GM13977 (cell line): ENCODE results near the gene MAP3K3.

Experiments
- DNase-seq: peaks from one replicate; pipeline ENCODE4 v3.0.0; 2012; ENCODE audit warnings: low spot score
- in situ Hi-C: fragments of 300-500 bp; cut with MboI; formaldehyde crosslinking; loops from one replicate; pipeline ENCODE4 v1.12.0; 2022; ENCODE audit warnings: low sequenced_read_pairs, low pct_unique_long_range_greater_than_20kb, mixed read lengths, inconsistent platforms; ENCODE audit not compliant: unreplicated experiment
- TF ChIP-seq, protein P1 (sequence below): IDR thresholded peaks from 2 replicates; pipeline ENCODE4 v1.5.1; 2012; ENCODE audit warnings: mild to moderate bottlenecking, control low read depth; ENCODE audit not compliant: insufficient read depth; ENCODE audit errors: extremely low read depth, missing control alignments

MAP3K3 gene

GRCh38 chr17:63631062-63631461, 8.8 kb downstream of the MAP3K3 start:
- TF ChIP-seq, protein P1, sequence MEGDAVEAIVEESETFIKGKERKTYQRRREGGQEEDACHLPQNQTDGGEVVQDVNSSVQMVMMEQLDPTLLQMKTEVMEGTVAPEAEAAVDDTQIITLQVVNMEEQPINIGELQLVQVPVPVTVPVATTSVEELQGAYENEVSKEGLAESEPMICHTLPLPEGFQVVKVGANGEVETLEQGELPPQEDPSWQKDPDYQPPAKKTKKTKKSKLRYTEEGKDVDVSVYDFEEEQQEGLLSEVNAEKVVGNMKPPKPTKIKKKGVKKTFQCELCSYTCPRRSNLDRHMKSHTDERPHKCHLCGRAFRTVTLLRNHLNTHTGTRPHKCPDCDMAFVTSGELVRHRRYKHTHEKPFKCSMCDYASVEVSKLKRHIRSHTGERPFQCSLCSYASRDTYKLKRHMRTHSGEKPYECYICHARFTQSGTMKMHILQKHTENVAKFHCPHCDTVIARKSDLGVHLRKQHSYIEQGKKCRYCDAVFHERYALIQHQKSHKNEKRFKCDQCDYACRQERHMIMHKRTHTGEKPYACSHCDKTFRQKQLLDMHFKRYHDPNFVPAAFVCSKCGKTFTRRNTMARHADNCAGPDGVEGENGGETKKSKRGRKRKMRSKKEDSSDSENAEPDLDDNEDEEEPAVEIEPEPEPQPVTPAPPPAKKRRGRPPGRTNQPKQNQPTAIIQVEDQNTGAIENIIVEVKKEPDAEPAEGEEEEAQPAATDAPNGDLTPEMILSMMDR, result no peak
- in situ Hi-C loops, result no loop called here
- no peak for DNase-seq

- TF ChIP-seq, protein P1, result no peak
- in situ Hi-C loops, result no loop called here
- no peak for DNase-seq
Observed at GRCh38 chr17:63631626-63632025, 9.4 kb downstream of the MAP3K3 start.

- TF ChIP-seq, protein P1, result no peak
- in situ Hi-C loops, result no loop called here
- no peak for DNase-seq
Observed at GRCh38 chr17:63633742-63634141, 11.5 kb downstream of the MAP3K3 start.

GRCh38 chr17:63634163-63634562, 11.9 kb downstream of the MAP3K3 start:
- TF ChIP-seq, protein P1, result no peak
- in situ Hi-C loops, result no loop called here
- no peak for DNase-seq

GRCh38 chr17:63634816-63635215, 12.6 kb downstream of the MAP3K3 start:
- in situ Hi-C loops, result no loop called here
- TF ChIP-seq, protein P1, result no peak
- no peak for DNase-seq

DNA sequence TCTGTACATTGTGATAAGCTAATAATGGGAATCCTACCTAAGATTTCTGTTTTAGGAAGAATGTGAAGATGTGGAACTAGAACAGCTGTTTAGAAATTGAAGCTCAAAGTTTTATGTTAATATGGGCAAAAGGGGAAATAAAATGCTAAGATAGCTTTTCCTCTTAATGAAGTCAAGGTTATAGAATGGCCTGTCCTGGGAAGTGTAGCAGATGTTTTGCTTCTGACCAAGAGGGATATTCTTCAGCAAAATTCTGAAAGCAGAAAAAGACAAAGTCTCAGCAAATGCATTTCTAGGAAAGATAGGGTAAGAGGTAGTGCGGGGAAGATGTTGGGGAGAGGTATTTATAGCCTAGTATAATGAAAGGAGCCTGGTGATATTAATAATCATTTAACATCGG, 13.1 kb downstream of the MAP3K3 start:
- TF ChIP-seq, protein P1, result no peak
- DNase-seq, result no peak
- in situ Hi-C loops, result no loop called here

DNA sequence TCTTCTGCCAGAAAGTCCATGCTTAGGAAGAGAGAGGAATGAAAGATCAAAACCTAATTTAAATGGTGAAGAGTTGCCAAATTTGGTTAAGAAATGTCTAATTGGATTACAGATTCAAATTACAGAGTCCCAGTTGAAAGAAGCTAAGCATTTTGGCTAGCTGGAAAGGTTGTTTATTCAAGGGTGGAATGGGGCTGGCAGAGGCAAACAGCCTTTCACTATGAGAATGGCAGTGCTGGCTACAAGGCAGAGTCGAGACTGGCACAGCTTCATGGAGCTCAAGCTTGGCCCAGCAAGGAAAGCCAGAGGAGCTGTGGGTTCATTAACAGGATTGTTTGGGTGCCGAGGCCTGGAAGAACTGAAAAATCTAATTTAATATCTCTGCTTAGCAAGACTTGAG, 13.6 kb downstream of the MAP3K3 start:
- TF ChIP-seq, protein P1, result no peak
- in situ Hi-C loops, result no loop called here
- no peak for DNase-seq
